HTERT RPE-1 (cell line): ENCODE data around the gene SNX7.

Experiments used
- in situ Hi-C: fragments of 300-500 bp; cut with MboI; formaldehyde crosslinking; loops from 4 replicates; pipeline ENCODE4 v1.14.3; 2020; ENCODE audit warnings: low sequenced_read_pairs

SNX7 gene

GRCh38 chr1:98763488-98764150 is 102.1 kb downstream of the SNX7 start:
- in situ Hi-C loops: no loop called here

- in situ Hi-C loops: no loop called here
These were observed 103.0 kb downstream of the SNX7 start for GRCh38 chr1:98764485-98764884.

- in situ Hi-C loops: no loop called here
These were observed 104.7 kb downstream of the SNX7 start for GRCh38 chr1:98766255-98766654.

- in situ Hi-C loops: no loop called here
These were observed 107.6 kb downstream of the SNX7 start for GRCh38 chr1:98769162-98769561.

GRCh38 chr1:98781906-98782305 is 120.4 kb downstream of the SNX7 start:
- in situ Hi-C loops: no loop called here

GRCh38 chr1:98783821-98784220 is 122.3 kb downstream of the SNX7 start:
- in situ Hi-C loops: no loop called here

- in situ Hi-C loops: no loop called here
These were observed 130.0 kb downstream of the SNX7 start for GRCh38 chr1:98791498-98791897.

- in situ Hi-C loops: no loop called here
These were observed 130.6 kb downstream of the SNX7 start for GRCh38 chr1:98792123-98792522.

- in situ Hi-C loops: no loop called here
These were observed 131.6 kb downstream of the SNX7 start for GRCh38 chr1:98793136-98793535.

- in situ Hi-C loops: no loop called here
These were observed 132.8 kb downstream of the SNX7 start for GRCh38 chr1:98794196-98794886.

- in situ Hi-C loops: no loop called here
These were observed 134.5 kb downstream of the SNX7 start for GRCh38 chr1:98796049-98796448.

- in situ Hi-C loops: no loop called here
These were observed 136.0 kb downstream of the SNX7 start for GRCh38 chr1:98797506-98797905.
